A673 (cell line): ENCODE data around the gene SPIN1.

Experiments
- EZH2 ChIP-seq: fragments of 200-600 bp; sonication (generic); IDR thresholded peaks from 2 replicates; pipeline ENCODE4 v1.6.1; 2017; ENCODE audit warnings: borderline replicate concordance, low read depth, mild to moderate bottlenecking, mixed read lengths, antibody characterized with exemption, low read length; ENCODE audit not compliant: poor library complexity, severe bottlenecking
- TF ChIP-seq, protein P1 (sequence below): fragments of 300-800, 200-600 bp; sonication (generic); conservative IDR thresholded peaks from 2 replicates; pipeline ENCODE4 v1.5.1; 2017; ENCODE audit warnings: low read depth, mild to moderate bottlenecking, antibody characterized with exemption, low read length, moderate library complexity, mixed read lengths

DNA sequence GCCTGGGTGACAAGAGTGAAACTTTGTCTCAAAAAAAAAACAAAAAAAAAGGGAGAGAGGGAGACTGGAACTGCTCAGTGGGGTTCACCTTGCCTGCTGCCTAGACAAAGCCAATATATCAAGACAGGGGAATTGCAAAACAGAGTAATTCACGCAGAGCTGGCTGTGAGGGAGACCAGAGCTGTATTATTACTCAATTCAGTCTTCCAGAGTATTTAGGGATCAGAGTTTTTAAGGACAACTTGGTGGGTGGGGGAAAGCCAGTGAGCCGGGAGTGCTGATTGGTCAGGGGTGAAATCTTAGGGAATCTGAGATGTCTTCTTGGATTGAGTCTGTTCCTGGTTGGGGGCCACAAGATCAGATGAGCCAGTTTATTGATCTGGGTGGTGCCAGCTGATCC lies 25.6 kb upstream of the SPIN1 start:
- TF ChIP-seq, protein P1, sequence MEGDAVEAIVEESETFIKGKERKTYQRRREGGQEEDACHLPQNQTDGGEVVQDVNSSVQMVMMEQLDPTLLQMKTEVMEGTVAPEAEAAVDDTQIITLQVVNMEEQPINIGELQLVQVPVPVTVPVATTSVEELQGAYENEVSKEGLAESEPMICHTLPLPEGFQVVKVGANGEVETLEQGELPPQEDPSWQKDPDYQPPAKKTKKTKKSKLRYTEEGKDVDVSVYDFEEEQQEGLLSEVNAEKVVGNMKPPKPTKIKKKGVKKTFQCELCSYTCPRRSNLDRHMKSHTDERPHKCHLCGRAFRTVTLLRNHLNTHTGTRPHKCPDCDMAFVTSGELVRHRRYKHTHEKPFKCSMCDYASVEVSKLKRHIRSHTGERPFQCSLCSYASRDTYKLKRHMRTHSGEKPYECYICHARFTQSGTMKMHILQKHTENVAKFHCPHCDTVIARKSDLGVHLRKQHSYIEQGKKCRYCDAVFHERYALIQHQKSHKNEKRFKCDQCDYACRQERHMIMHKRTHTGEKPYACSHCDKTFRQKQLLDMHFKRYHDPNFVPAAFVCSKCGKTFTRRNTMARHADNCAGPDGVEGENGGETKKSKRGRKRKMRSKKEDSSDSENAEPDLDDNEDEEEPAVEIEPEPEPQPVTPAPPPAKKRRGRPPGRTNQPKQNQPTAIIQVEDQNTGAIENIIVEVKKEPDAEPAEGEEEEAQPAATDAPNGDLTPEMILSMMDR = no peak
- TF ChIP-seq EZH2 = no peak
